Gastrocnemius medialis (tissue), 4 donors: Measurements from ENCODE around the gene CASZ1.

Source experiments
- POLR2A ChIP-seq, 2 donors: fragments of 450-650 bp; IDR thresholded peaks; one replicate each; pipeline ENCODE4 v1.6.1; 2017; ENCODE audit warnings: antibody characterized with exemption in 2 of 2, mild to moderate bottlenecking in 2 of 2, moderate library complexity in 2 of 2
- TF ChIP-seq, protein P1 (sequence below), 5 experiments: fragments of 450-650 bp in 3 of 5; fragments of 200-600 bp in 2 of 5; sonication (generic) in 2 of 5; IDR thresholded peaks in 4 of 5; conservative IDR thresholded peaks in 1 of 5; 1 replicate in 4 of 5; 2 replicates in 1 of 5; pipeline ENCODE4 v1.5.1; 2016 to 2019; ENCODE audit warnings: antibody characterized with exemption in 5 of 5, mild to moderate bottlenecking in 3 of 5, moderate library complexity in 3 of 5

DNA sequence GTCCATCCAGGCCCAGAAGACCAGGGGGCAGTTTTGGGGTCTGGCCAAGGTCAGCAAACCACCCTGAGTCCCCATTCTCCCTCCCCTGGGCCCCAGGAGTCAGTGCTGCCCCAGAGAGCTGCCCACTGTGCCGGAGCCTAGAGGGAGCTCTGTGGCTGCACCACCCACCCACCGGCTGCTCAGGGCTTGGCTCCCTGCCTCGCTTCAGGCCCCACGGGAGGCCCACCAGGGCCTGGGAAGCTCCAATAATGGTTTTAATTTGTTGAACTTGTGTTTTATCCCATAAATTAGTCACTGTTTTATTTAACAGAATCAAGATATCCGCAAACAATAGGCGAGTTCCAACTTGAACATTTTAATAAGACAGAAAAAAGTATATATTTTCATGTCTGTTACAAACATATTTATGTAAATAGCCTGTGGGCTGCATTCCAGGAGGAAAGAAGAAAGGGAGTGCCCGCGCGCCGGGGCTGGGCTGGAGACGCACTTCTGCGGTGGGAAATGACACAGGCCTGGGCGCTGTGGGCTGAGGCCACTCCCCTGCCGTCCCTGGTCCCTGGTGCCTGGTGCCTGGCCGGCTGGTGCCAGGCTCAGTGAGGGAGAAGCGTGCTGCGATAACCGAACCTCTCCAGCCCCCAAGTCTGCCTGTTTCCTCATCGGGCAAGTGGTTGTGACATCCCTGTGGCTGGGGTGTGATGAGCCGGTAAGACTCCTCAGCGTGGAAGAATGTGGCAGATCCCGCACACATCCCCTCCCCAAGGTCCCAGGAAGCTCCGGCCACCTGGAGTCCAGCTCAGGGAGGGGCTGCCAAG lies 161.2 kb downstream of the CASZ1 start:
- TF ChIP-seq, protein P1, sequence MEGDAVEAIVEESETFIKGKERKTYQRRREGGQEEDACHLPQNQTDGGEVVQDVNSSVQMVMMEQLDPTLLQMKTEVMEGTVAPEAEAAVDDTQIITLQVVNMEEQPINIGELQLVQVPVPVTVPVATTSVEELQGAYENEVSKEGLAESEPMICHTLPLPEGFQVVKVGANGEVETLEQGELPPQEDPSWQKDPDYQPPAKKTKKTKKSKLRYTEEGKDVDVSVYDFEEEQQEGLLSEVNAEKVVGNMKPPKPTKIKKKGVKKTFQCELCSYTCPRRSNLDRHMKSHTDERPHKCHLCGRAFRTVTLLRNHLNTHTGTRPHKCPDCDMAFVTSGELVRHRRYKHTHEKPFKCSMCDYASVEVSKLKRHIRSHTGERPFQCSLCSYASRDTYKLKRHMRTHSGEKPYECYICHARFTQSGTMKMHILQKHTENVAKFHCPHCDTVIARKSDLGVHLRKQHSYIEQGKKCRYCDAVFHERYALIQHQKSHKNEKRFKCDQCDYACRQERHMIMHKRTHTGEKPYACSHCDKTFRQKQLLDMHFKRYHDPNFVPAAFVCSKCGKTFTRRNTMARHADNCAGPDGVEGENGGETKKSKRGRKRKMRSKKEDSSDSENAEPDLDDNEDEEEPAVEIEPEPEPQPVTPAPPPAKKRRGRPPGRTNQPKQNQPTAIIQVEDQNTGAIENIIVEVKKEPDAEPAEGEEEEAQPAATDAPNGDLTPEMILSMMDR (IDR thresholded peaks at IDR 0.05 in 4 of 5, conservative IDR thresholded peaks at IDR 0.05 in 1 of 5) = no peak
- no peak for TF ChIP-seq POLR2A (IDR thresholded peaks at IDR 0.05)
